PC-9 (cell line): Measurements from ENCODE around the gene CCDC92. TPM values are rescaled to one million over a fixed set of nuclear protein-coding genes. Genes with fewer than 3 reads are reported as not detected.
A peak's percentile ranks its signal among the peaks of the same experiment; 100 is the strongest.

Source experiments
- BruUV-seq: library from RNA; stranded (reverse); fragments of 400-500 nt; replicated peaks from 2 replicates; lab custom pipeline; 2021; lab: Mats Ljungman, UMichigan
- CTCF ChIA-PET: fragments of 300-600 bp; sonication (Branson Sonifier 250); formaldehyde crosslinking; loops from one replicate; lab custom pipeline; 2022; ENCODE audit warnings: antibody characterized with exemption; lab: Charles Lee
- POLR2A ChIA-PET: fragments of 300-600 bp; sonication (Branson Sonifier 250); formaldehyde crosslinking; loops from one replicate; lab custom pipeline; 2022; ENCODE audit warnings: antibody characterized with exemption; ENCODE audit not compliant: unreplicated experiment; lab: Charles Lee
- DNase-seq, 2 experiments: peaks; one replicate each; pipeline versions ENCODE4 v3.0.0 to v3.0.0-alpha.2; 2015 to 2022; ENCODE audit warnings: mixed read lengths in 1 of 2
- H2AFZ ChIP-seq: fragments of 200-600 bp; sonication (generic); 2 replicates; pipeline ENCODE4 v1.8.1; 2017; ENCODE audit warnings: antibody characterized with exemption
- H3F3A ChIP-seq: fragments of 200-600 bp; sonication (generic); 2 replicates; pipeline ENCODE4 v1.8.1; 2017; ENCODE audit warnings: antibody characterized with exemption, mild to moderate bottlenecking, low read depth; ENCODE audit not compliant: insufficient read depth
- H3K27ac ChIP-seq: fragments of 200-600 bp; sonication (generic); 2 replicates; pipeline ENCODE4 v1.6.1; 2016; ENCODE audit warnings: mixed run types
- H3K27me3 ChIP-seq: fragments of 200-600 bp; sonication (generic); 2 replicates; pipeline ENCODE4 v1.6.1; 2016; ENCODE audit warnings: low read depth, mixed run types; ENCODE audit not compliant: insufficient read depth
- H3K36me3 ChIP-seq: fragments of 200-600 bp; sonication (generic); 2 replicates; pipeline ENCODE4 v1.6.1; 2016; ENCODE audit warnings: low read depth, mixed run types
- H3K4me1 ChIP-seq: fragments of 200-600 bp; sonication (generic); replicated peaks from 2 replicates; pipeline ENCODE4 v1.6.1; 2016; ENCODE audit warnings: mixed run types; ENCODE audit not compliant: insufficient read depth
- H3K4me2 ChIP-seq: fragments of 200-600 bp; sonication (generic); 2 replicates; pipeline ENCODE4 v1.6.1; 2017; ENCODE audit warnings: mixed run types
- H3K4me3 ChIP-seq: fragments of 200-600 bp; sonication (generic); 2 replicates; pipeline ENCODE4 v1.6.1; 2016; ENCODE audit warnings: mixed run types
- H3K79me2 ChIP-seq: fragments of 200-600 bp; sonication (generic); 2 replicates; pipeline ENCODE4 v1.6.1; 2017; ENCODE audit warnings: low read depth, mixed run types
- H3K9me2 ChIP-seq: fragments of 200-600 bp; sonication (generic); 2 replicates; pipeline ENCODE4 v1.8.1; 2017; ENCODE audit warnings: mild to moderate bottlenecking; ENCODE audit not compliant: insufficient read depth
- H3K9me3 ChIP-seq: fragments of 200-600 bp; sonication (generic); 2 replicates; pipeline ENCODE4 v1.8.1; 2016; ENCODE audit warnings: low read depth; ENCODE audit not compliant: insufficient read depth
- H4K20me1 ChIP-seq: fragments of 200-600 bp; sonication (generic); 2 replicates; pipeline ENCODE4 v1.8.1; 2017; ENCODE audit not compliant: insufficient read depth
- CTCF ChIP-seq: fragments of 200-600 bp; sonication (generic); conservative IDR thresholded peaks from 2 replicates; pipeline ENCODE4 v1.6.1; 2017; ENCODE audit warnings: mixed run types, antibody characterized with exemption, mild to moderate bottlenecking, moderate library complexity
- EZH2 ChIP-seq: fragments of 200-600 bp; sonication (generic); IDR thresholded peaks from 2 replicates; pipeline ENCODE4 v1.8.0; 2017; ENCODE audit warnings: antibody characterized with exemption, low read depth
- intact Hi-C: fragments of 100-400 bp; cut with micrococcal nuclease; formaldehyde crosslinking; loops from one replicate; pipeline ENCODE4 v1.10.0; 2022; ENCODE audit not compliant: unreplicated experiment
- total RNA-seq: library from RNA; stranded (reverse); gene quantifications from 2 replicates; pipeline ENCODE4 v1.2.3, GENCODE V29; 2021

Gene CCDC92
- total RNA-seq, 1 experiment from 2014 or later, result 28.0 TPM

GRCh38 chr12:123983822-123984485, 11.3 kb upstream of the CCDC92 start:
- no peaks in the 10 kb centered on the region for H3K9me3 ChIP-seq
- H3K36me3 ChIP-seq, result no peaks in the 10 kb centered on the region
- H3K4me3 ChIP-seq, result no peak overlapping the region
- H3K4me1 ChIP-seq, result no peaks in the 10 kb centered on the region
- H3K9me2 ChIP-seq, result no peaks in the 10 kb centered on the region
- no peak overlapping the region for H3K27ac ChIP-seq
- BruUV-seq, result no TSS peak
- no peak for TF ChIP-seq EZH2
- peak; percentile 69 for TF ChIP-seq CTCF
- H3K4me2 ChIP-seq, result no peak overlapping the region
- H4K20me1 ChIP-seq, result peaks cover 34% of the 10 kb centered on the region
- CTCF ChIA-PET, result no interaction called here
- DNase-seq, result peak; percentile 11 to 52
- H3K79me2 ChIP-seq, result peaks cover 11% of the 10 kb centered on the region; the same call in 1 of the 2 replicates
- no peaks in the 10 kb centered on the region for H3F3A ChIP-seq
- H3K27me3 ChIP-seq, result no peaks in the 10 kb centered on the region
- no peak overlapping the region for H2AFZ ChIP-seq
- POLR2A ChIA-PET, result no interaction called here
- intact Hi-C loops, result loop anchor here (1.0 kb wide), 1 partner anchor 183 kb away; no protein-coding TSS in a partner anchor

GRCh38 chr12:123982269-123982668, 9.6 kb upstream of the CCDC92 start:
- Histone ChIP-seq H3K4me1 (no peaks in the 10 kb centered on the region), H3K79me2 (peaks cover 11% of the 10 kb centered on the region; the same call in 1 of the 2 replicates), H2AFZ (no peak overlapping the region), H4K20me1 (peaks cover 34% of the 10 kb centered on the region), H3K27me3 (no peaks in the 10 kb centered on the region), H3K9me3 (no peaks in the 10 kb centered on the region), H3F3A (no peaks in the 10 kb centered on the region), H3K27ac (no peak overlapping the region), H3K9me2 (no peaks in the 10 kb centered on the region), H3K36me3 (0 out of 2 replicates have a peak, but pooled peaks cover 3% of the 10 kb centered on the region), H3K4me3 (no peak overlapping the region), H3K4me2 (no peak overlapping the region)
- no peak for DNase-seq
- ChIA-PET POLR2A (no interaction called here), CTCF (no interaction called here)
- TF ChIP-seq EZH2 (no peak), CTCF (no peak)
- BruUV-seq, result no TSS peak
- intact Hi-C loops, result no loop called here

GRCh38 chr12:123979566-123979965, 6.9 kb upstream of the CCDC92 start:
- ChIA-PET CTCF (interaction anchor here (0.6 kb wide), 1 partner anchor 173 kb away, joined by 11 read pairs; no protein-coding TSS in a partner anchor), POLR2A (no interaction called here)
- Histone ChIP-seq H3K4me2 (no peak overlapping the region), H3K9me2 (no peaks in the 10 kb centered on the region), H3K27ac (no peak overlapping the region), H2AFZ (no peak overlapping the region), H4K20me1 (peaks cover 20% of the 10 kb centered on the region), H3K4me3 (no peak overlapping the region), H3K27me3 (no peaks in the 10 kb centered on the region), H3K36me3 (0 out of 2 replicates have a peak, but pooled peaks cover 7% of the 10 kb centered on the region), H3F3A (no peaks in the 10 kb centered on the region), H3K9me3 (no peaks in the 10 kb centered on the region), H3K79me2 (peaks cover 28% of the 10 kb centered on the region), H3K4me1 (peaks cover 8% of the 10 kb centered on the region)
- DNase-seq, result no peak
- intact Hi-C loops, result loop anchor here (10.0 kb wide), 1 partner anchor 535 kb away; no protein-coding TSS in a partner anchor
- TF ChIP-seq CTCF (no peak), EZH2 (no peak)
- BruUV-seq, result no TSS peak
